HG03378 (cell line): ENCODE data around the gene PRKCB.
A peak's percentile ranks its signal among the peaks of the same experiment; 100 is the strongest.

Experiments
- ATAC-seq: cut with Tn5 transposase; IDR thresholded peaks from one replicate; pipeline ENCODE4 v1.9.1; 2021; ENCODE audit warnings: mild to moderate bottlenecking, moderate library complexity; ENCODE audit not compliant: unreplicated experiment

The PRKCB gene

DNA sequence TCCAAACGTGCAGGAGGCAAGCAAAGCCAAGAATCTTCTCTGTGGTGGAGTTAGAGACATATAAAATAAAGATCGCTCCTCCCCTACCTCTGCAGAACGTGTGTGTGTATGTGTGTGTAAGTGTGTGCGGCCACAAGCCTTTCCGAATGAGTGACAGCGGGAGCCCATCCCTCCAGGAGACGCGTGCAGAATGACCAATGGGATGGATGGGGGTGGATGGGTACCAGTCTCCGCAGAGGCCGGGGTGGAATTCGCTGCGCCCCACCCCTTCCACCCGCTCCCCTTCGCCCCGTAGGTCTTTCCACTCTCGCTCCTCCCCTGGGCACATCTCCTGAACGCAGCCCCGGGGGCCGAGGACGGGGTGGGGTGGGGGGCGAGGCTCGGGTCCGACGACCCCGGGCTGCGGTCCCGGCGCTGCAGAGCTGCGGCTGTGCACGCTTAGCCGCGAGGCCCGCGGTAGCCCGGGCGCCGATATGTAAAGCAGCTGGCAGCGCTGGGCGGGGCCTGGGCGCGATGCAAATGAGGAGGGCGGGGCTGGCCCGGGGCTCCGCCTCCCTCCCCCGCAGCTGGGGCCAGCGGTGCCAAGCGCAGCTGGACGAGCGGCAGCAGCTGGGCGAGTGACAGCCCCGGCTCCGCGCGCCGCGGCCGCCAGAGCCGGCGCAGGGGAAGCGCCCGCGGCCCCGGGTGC, at the start of gene PRKCB:
PRKCB (plus strand) TSS at position 594 of the 688 bp plus-strand sequence.
- peak; percentile 50 for ATAC-seq

DNA sequence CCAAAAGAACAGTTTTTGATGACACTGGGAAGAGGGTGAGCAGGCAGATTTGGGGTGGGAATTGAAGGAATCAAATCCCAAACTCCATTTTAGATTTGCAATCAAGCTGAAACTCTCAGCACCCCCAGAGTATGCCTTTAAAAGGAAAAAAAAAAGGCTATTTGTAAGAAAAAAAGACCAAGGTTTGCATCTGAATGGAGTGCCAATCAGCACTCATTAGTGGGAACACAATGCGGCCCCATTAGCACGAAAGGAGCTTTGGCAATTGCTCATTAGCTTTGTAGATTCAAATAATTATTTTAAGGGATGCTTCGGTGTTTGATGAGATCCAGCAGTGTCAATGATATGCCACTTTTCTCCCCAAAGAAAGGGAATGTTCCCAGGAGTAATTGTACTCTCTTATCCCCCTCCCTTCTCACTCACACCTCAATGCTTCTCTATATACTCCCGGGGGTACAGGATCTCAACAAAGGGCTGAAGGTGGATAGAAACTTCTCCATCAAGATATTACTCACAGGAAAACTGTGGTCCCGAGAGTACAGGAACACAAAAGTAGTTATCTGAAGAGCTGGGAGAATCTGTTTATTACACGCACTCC, 48.7 kb upstream of the PRKCB start:
- no peak for ATAC-seq

DNA sequence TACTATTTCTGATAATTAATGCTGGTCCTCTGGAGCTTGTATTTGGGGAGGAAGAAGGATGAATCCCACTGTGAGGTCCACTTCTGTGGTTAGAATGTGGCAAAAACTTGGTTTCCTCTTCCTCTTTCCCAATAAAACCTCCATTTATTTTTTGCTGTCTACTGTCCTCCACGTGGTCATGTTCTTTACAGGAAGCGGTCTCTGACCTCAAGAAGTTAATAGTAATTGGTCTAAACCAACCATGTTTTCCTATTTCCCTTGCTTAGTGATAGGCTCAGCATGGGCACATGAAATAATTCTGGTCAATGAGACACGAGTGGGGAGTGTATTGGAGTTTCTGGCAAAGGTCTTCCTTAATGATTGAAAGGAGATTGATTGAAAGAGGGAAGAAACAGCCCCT, 47.1 kb upstream of the PRKCB start:
- no peak for ATAC-seq

DNA sequence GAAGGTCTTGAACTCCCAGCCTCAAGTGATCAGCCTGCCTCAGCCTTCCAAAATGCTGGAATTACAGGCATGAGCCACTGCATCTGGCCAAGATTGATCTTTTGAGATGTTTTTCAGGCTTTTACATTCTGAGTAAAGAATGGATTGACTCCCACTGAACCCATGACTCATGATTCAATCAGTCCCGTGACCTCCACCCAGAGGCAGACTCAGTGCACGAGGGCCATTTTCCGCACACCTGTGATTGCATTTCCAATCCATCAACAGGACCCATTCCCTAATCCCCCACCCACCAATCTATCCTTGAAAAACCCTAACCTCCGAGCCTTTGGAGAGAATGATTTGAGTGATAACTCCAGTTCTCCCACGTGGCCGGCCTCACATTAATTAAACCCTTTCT, 40.4 kb upstream of the PRKCB start:
- ATAC-seq = no peak

DNA sequence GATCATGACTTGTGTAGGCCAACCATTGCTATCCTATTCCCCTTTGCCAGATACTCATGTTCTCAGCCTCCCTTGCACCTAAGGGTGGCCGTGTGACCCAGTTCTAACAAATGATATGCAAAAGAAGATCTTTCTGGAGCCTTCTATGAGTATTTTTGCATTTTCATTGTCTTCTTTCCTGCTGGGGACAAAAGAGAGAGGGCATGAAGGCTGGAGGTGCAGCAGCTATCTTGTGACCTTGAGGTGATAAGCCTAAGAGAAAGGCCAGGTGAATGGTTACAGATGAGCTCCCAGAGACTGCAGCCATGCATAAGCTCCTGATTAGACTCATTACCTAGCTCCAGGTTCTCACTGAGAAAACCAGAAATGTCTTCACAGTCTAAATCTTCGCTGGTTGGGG, 38.8 kb upstream of the PRKCB start:
- ATAC-seq = no peak

DNA sequence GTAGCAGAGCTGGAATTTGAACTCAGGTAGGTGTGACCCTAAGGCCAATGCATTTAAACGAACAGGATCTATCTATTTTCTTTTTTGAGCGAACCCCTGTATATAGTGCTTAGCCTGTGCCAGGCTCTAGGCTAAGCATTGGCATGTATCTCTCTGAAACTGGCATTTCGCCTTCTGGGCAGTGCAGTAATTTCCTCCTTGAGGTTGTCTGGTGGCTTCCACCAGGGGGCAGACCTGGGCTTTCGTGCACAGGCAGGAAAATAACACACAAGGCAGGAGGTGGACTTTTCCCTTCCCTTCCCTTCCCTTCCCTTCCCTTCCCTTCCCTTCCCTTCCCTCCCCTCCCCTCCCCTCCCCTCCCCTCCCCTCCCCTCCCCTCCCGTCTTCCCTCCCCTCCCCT, 34.4 kb upstream of the PRKCB start:
- no peak for ATAC-seq

DNA sequence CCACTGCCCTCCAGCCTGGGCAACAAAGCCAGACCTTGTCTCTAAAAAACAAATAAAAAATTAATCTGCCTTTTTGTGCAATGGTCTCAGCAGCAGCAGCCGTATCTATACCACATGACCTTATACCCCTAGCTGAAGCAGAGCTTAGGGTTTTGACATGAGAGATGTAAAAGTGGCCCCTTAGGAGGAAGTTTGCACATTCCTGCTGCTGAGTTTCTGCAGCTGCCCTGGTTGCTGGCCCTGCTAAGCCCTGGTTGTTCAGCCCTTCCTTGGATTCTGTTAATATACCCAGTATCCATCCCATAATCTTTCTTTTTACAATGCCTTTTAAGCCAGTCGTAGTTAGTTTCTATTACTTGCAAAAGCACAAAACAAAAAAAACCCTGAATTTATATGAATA, 33.0 kb upstream of the PRKCB start:
- no peak for ATAC-seq

DNA sequence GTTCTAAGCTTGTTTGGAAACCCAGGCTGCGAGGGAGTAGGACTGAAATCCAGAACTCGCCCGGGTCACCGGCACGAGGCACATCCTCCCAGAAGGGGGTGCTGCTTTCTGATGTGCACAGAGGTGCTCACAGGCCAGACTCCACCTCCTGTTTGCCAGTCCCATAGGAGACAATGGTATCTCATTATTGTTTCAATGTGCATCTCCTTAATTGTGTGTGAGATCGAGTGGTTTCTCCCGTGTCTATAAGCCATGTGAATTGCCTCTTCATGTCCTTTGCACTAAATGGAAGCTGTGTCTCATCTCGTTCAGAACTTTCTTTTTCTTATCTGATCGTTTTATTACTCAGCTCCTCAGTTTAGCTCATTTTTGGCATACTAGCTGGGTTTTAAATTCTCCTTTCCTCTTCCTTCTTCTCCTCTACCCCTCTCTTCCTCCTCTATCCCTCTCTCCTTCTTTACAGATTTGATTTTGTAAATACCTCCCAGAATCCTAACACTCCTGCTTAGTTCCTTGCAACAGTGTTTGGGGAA, 32.1 kb upstream of the PRKCB start:
- no peak for ATAC-seq

DNA sequence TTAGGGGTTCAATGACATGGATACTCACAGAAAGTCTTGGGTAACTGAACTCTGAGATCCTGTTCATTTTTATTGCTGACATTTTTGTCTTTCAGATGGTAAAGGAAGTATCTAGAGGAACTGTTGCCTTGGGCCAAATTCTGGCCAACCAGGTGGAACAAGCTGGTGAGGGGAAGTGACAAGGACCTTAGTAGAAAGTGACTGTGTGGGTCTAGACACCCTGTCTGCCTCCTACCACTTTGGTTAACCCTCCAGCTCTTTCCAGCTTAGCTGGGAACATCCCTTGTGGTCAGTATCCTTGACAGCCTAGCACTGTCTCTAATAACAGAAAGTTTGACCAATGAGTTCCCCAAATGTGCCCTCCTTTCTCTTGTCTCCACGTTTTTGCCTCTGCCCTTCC, 28.8 kb upstream of the PRKCB start:
- ATAC-seq = no peak

DNA sequence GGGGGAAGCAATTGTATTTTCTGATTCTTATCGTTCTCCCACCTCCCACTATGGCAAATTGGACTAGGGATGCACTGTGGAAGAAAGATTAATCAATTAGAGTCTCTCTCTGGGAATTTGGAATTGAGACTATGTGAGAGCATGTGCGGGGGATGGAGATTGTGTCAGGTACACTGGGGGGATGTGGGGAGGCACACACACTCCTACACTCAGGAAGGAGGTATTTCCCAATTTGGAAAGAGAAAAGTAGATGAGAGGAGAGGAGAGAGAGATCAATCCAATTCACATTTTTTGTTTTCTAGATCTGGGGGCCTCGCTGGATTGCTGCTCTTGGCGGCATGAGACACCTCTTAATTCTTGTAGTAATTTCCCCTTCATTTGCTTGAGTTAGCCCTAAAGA, 14.3 kb upstream of the PRKCB start:
- ATAC-seq = no peak

DNA sequence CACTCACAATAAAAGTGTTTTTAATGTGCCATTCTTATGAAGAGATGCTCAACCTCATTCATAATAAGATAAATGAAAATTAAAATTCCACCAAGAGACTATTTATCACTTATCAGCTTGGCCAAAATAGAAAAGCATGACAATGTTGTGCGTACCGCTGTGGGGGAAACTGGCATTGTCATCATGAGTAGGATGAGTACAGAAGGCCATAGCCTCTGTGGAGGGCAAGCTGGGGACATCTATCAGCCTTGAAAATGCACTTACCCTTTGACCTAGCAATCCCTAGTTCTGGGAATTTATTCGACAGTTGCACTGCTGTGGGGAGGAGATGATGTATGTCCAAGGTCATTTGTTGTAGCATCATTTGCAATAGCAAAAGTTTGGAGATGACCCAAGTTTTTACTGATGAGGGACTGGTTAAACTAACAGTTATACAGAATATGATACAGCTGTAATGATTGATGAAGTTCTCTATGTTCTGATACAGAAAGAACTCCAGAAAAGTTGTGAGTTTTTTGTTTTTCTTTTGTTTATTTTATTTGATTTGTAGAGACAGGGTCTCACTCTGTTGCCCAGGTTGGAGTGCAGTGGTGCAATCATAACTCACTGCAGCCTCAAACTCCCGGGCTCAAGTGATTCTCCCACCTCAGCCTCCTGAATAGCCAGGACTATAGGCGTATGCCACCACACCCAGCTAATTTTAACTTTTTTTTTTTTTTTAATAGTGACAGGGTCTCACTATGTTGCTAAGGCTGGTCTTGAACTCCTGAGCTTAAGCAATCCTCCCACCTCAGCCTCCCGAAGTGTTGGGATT, 13.7 kb upstream of the PRKCB start:
- no peak for ATAC-seq

DNA sequence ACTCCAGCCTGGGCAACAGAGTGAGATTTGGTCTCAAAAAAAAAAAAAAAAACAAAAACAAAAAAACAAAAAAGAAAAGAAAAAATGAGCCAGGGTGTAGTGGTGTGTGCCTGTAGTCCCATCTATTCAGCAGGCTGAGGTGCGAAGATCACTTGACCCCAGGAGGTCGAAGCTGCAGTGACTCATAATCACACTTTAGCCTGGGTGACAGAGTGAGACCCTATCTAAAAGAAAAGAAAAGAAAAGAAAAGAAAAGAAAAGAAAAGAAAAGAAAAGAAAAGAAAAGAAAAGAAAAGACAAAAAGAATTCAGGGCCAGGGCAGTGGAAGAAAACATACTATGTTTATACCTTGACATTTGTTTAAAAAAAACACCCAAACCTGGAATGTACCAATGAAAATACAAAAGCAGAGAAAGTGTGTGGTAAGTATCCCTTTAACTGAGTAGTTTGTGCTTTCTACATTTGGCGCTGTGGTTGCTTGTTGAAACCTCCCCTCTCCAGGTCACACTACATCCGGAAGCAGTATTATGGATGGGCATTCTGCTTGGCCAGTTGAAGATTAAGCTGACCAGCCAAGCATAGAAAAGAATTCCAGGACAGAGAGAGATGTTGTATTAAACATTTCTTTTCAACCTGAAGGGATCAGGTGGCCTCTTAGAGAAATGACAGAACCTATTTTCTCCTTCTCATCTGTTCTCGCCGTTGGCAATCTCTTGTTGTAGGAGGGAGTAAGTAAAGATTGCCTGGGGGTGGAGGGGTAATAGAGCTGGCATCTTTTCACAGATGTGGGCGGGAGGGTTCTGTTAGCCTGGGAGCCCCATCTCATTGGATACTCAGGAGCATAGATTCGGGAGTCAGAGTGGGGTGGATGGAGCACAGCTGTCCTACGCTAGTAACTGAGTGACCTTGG, 12.1 kb upstream of the PRKCB start:
- ATAC-seq = no peak

DNA sequence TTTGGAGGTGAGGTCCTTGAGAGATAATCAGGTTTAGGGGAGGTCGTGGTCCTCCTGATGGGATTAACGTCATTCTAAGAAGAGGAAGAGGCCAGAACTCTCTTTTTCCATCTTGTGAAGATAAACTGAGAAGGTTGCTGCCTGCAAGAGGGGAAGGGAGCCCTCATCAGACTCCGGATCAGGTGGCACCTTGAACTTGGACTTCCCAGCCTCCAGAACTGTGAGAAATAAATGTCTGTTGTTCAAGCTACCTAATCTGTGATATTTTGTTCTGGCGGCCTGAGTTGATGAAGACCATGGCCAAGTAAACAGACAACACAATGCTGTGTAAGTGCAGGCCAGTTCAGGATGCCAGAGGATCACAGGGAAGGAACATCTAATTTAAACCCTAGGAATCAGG, 10.9 kb upstream of the PRKCB start:
- ATAC-seq = no peak

DNA sequence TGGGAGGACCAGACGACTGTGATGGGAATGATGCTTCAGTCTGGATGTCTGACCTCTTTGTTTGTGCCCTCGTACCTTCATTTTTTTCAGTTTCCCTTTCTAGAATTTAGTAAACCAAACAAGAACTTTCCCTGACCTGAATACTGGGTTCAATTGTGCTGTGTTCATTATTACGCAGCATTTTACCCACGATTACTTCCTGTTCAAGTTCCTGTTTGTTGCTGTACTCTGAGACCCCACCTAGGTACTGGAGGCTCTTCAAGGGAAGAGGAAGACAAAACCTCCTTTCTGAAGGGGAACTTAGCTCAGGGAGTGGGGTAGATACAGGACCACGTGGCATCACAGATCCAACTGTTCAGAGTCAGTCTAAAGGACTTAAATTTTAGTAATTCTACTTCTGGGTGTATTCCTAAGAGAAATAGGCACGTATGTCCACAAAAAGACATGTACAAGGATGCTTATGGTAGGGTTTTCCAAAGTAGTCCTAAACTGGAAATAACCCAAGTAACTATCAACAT, 9.2 kb upstream of the PRKCB start:
- peak; percentile 84 for ATAC-seq

DNA sequence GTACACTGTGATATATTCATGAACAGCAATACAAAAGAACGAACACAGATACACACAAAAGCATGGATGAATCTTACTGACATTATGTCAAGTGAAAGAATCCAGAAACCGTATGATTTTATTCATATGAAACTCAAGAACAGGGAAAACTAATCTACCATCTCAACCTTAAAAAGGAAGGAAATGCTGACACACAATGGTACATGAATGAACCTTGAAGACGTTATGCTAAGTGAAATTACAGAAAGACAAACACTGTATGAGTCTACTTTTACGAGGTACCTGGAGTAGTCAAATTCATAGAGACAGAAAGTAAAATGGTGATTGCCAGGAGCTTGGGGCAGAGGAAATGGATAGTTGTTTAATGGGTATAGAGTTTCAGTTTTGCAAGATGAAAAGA, 8.7 kb upstream of the PRKCB start:
- peak; percentile 40 for ATAC-seq

DNA sequence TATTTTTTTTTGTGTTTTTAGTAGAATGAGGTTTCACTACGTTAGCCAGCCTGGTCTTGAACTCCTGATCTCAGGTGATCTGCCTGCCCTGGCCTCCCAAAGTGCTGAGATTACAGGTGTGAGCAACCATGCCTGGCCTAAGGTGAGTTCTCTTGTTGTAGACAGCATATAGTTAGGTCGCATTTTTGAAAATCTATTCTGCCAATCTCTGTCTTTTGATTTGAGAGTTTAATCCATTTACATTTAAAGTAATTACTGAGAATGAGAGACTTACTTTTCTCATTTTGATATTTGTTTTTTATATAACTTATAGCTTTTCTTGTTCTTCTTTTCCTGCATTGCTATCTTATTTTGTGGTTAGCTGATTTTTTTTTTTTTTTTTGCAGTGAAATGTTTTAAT, 6.3 kb upstream of the PRKCB start:
- ATAC-seq = no peak

DNA sequence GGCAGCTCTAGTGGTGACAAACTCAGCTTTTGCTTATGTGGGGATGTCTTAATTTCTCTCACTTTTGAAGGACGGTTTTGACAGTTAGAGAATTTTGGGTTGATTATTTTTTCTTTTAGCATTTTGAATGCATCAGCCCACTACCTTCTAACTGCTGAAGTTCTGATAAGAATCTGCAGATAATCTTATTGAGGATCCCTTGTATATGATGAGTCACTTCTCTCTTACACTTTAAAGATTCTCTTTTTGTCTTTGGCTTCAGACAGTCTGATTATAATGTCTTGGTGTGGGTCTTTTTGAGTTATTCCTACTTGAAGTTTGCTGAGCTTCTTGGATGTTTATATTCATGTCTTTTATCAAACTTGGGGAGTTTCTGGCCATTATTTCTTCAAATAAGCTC, 5.5 kb upstream of the PRKCB start:
- ATAC-seq = no peak

DNA sequence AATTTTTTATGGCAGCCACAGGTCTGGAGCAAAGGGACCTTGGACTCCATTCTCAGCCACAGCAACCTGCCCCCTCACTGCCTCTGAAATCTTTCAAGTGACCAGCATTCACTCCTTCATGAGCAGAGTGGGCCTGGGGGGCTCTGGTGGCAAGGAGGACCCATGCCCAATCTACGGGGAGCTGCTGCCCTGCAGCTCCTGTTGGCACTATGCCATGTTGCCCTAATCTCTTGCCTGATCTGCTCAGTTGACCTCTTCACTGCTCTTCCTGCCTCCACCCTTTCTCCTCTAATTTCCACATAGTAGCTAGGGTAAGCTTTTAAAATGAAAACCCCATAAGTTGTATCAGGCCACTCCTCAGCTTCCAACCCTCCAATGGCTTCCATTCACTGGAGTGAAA, 2.9 kb upstream of the PRKCB start:
- ATAC-seq = no peak

DNA sequence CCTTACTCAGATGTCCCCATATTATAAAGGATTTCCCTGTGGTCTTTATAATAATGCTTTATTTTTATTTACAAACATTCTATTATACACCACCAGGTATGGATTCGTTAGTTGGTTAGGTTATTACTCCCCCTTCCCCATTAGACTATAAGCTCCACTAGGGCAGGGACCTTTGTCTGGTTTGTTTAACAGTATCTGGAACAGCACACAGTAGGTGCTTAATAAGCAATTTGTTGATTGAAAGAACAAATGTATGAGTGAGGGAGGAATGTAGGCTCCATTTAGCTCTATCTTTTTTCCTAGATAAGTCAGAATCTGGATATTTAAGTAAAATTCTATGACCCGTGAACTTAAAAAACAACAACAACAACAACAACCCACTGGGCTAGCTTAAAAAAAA, 2.3 kb upstream of the PRKCB start:
- ATAC-seq = no peak

DNA sequence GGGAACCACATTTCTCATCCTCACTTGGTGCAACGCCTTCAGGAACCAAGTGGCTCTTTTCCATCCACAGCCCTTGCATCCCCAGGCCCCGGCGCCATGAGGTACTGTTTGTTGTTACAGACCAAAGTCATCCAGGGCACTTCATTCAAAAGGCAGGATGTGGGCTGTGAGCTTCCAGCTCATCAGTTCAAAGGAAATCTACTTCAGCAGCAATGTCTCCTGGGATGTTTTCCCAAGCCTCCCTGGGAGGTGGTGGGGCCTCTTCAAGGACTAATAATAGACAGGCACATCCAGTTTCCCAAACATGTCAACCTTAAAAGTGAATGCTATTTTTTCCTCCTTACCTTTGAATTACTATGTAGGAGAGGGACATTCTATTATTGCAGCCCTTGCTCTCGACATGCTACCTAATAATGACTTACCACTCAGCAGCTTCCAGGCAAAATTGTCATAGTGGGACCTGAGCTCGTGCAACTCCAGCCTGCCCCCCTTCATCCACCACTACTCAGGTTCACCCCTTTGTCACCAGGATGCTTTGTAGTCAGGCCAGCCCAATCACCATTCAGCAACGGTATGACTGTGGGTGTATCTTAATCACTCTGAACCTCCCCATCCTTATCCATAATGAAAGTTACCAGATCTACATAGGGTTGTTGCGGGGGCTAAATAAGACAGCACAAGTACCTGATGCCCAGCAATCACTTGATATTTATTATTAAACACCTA, 1.7 kb upstream of the PRKCB start:
- ATAC-seq = no peak
